Neural progenitor cell (in vitro differentiated cells): ENCODE data around the gene SLC5A4. TPM values are rescaled to one million over a fixed set of nuclear protein-coding genes. Genes with fewer than 3 reads are reported as not detected.
"Not testable (repeated sequence)": the region's sequence is repeated elsewhere in the genome, so short reads cannot be mapped to it uniquely, and the experiment has no call there.

Experiments used
- DNase-seq: peaks from one replicate; pipeline ENCODE4 v3.0.0-alpha.2; 2016; ENCODE audit warnings: low spot score
- H2AFZ ChIP-seq: fragments of 200-600 bp; sonication (generic); replicated peaks from 2 replicates; pipeline ENCODE4 v1.6.1; 2016; ENCODE audit warnings: antibody characterized with exemption
- H3F3A ChIP-seq: fragments of 200-600 bp; sonication (generic); 2 replicates; pipeline ENCODE4 v1.6.1; 2016; ENCODE audit warnings: antibody characterized with exemption, low read depth
- H3K27ac ChIP-seq: fragments of 200-600 bp; sonication (generic); 2 replicates; pipeline ENCODE4 v1.5.1; 2016; ENCODE audit warnings: mild to moderate bottlenecking
- H3K27me3 ChIP-seq: fragments of 200-600 bp; sonication (generic); 2 replicates; pipeline ENCODE4 v1.6.1; 2016; ENCODE audit warnings: mild to moderate bottlenecking, moderate library complexity
- H3K36me3 ChIP-seq: fragments of 200-600 bp; sonication (generic); 2 replicates; pipeline ENCODE4 v1.5.1; 2016
- H3K4me1 ChIP-seq: fragments of 200-600 bp; sonication (generic); 2 replicates; pipeline ENCODE4 v1.6.1; 2016; ENCODE audit warnings: mixed run types
- H3K4me2 ChIP-seq: fragments of 200-600 bp; sonication (generic); 2 replicates; pipeline ENCODE4 v1.6.1; 2016
- H3K4me3 ChIP-seq: fragments of 200-600 bp; sonication (generic); 2 replicates; pipeline ENCODE4 v1.5.1; 2016
- H3K79me2 ChIP-seq: fragments of 200-600 bp; sonication (generic); 2 replicates; pipeline ENCODE4 v1.6.1; 2016; ENCODE audit warnings: low read depth
- H3K9ac ChIP-seq: fragments of 200-600 bp; sonication (generic); 2 replicates; pipeline ENCODE4 v1.6.1; 2016
- H3K9me3 ChIP-seq: fragments of 200-600 bp; sonication (generic); 2 replicates; pipeline ENCODE4 v1.5.1; 2016; ENCODE audit warnings: low read depth
- H4K20me1 ChIP-seq: fragments of 200-600 bp; sonication (generic); 2 replicates; pipeline ENCODE4 v1.6.1; 2016; ENCODE audit warnings: low read depth
- H3K27ac Mint-ChIP-seq: 3 replicates; pipeline ENCODE4 v1.8.0; 2021; ENCODE audit warnings: mixed read lengths
- H3K27me3 Mint-ChIP-seq: 2 replicates; pipeline ENCODE4 v1.8.0; 2022; ENCODE audit warnings: low read depth, mild to moderate bottlenecking, inconsistent platforms, moderate library complexity, mixed read lengths; ENCODE audit not compliant: insufficient read depth
- H3K36me3 Mint-ChIP-seq: 3 replicates; pipeline ENCODE4 v1.8.0; 2021; ENCODE audit warnings: mixed read lengths
- H3K4me1 Mint-ChIP-seq: 3 replicates; pipeline ENCODE4 v1.8.0; 2021; ENCODE audit warnings: mixed read lengths
- H3K4me3 Mint-ChIP-seq: 3 replicates; pipeline ENCODE4 v1.8.0; 2021; ENCODE audit warnings: mild to moderate bottlenecking, moderate library complexity, mixed read lengths
- H3K9me3 Mint-ChIP-seq: 3 replicates; pipeline ENCODE4 v1.8.0; 2020; ENCODE audit warnings: mixed read lengths
- EZH2 ChIP-seq: fragments of 200-600 bp; sonication (generic); IDR thresholded peaks from 2 replicates; pipeline ENCODE4 v1.6.1; 2017; ENCODE audit warnings: antibody characterized with exemption, mild to moderate bottlenecking, moderate library complexity
- EZH2phosphoT487 ChIP-seq: fragments of 200-600 bp; sonication (generic); IDR thresholded peaks from 2 replicates; pipeline ENCODE4 v1.6.1; 2017; ENCODE audit warnings: antibody characterized with exemption
- total RNA-seq: library from RNA; depleted of rRNA; stranded (reverse); fragments of >200 nt; gene quantifications from 2 replicates; pipeline ENCODE4 v1.2.3, GENCODE V29; 2015; ENCODE audit warnings: low replicate concordance
- TF ChIP-seq, protein P1 (sequence below): fragments of 200-600 bp; sonication (generic); IDR thresholded peaks from 2 replicates; pipeline ENCODE4 v1.5.1; 2017; ENCODE audit warnings: antibody characterized with exemption, mild to moderate bottlenecking

SLC5A4 gene
- 0.06 TPM in 2 replicates for total RNA-seq

DNA sequence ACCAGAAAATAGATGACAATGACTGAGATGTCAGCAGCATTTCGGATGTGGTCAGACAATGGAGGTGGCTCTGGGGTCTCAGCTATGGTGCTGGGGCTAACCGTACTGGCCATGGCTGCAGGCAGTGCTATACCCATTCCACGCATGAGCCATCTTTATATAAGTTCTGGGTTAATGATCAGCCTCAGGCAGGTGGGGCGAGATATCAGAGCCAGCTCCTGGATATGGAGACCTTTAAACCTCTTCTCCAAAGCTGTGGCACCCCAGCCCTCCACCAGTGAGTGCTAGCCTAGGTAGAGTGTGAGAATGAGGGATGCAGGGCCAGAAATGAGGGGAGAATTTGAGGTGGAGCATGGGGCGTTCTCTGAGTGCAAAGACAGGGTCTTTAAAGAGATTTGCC lies at the start of gene SLC5A4:
Gene SLC5A4, minus strand, starts transcription at position 131 of the 400 bp plus-strand sequence. Its CDS starts 18 bp downstream, at position 113.
- Histone ChIP-seq H4K20me1 (no peaks in the 10 kb centered on the region), H3K9me3 (no peaks in the 10 kb centered on the region), H3K4me3 (no peak within 1 kb of the TSS), H2AFZ (no peak within 1 kb of the TSS), H3K27me3 (peaks cover 23% of the 10 kb centered on the region), H3K9ac (no peak within 1 kb of the TSS), H3K4me2 (no peak within 1 kb of the TSS), H3K79me2 (no peaks in the 10 kb centered on the region), H3F3A (no peaks in the 10 kb centered on the region), H3K36me3 (no peaks in the 10 kb centered on the region), H3K27ac (no peak within 1 kb of the TSS), H3K4me1 (peaks cover 3% of the 10 kb centered on the region)
- DNase-seq = no peak
- peaks cover 5% of the 10 kb centered on the region for H3K27me3 Mint-ChIP-seq
- H3K4me3 Mint-ChIP-seq = no peak within 1 kb of the TSS
- TF ChIP-seq EZH2phosphoT487 = no peak
- TF ChIP-seq, protein P1, sequence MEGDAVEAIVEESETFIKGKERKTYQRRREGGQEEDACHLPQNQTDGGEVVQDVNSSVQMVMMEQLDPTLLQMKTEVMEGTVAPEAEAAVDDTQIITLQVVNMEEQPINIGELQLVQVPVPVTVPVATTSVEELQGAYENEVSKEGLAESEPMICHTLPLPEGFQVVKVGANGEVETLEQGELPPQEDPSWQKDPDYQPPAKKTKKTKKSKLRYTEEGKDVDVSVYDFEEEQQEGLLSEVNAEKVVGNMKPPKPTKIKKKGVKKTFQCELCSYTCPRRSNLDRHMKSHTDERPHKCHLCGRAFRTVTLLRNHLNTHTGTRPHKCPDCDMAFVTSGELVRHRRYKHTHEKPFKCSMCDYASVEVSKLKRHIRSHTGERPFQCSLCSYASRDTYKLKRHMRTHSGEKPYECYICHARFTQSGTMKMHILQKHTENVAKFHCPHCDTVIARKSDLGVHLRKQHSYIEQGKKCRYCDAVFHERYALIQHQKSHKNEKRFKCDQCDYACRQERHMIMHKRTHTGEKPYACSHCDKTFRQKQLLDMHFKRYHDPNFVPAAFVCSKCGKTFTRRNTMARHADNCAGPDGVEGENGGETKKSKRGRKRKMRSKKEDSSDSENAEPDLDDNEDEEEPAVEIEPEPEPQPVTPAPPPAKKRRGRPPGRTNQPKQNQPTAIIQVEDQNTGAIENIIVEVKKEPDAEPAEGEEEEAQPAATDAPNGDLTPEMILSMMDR = no peak
- H3K36me3 Mint-ChIP-seq = no peaks in the 10 kb centered on the region
- peaks cover 3% of the 10 kb centered on the region for H3K9me3 Mint-ChIP-seq
- no peaks in the 10 kb centered on the region for H3K4me1 Mint-ChIP-seq
- no peak within 1 kb of the TSS for H3K27ac Mint-ChIP-seq

DNA sequence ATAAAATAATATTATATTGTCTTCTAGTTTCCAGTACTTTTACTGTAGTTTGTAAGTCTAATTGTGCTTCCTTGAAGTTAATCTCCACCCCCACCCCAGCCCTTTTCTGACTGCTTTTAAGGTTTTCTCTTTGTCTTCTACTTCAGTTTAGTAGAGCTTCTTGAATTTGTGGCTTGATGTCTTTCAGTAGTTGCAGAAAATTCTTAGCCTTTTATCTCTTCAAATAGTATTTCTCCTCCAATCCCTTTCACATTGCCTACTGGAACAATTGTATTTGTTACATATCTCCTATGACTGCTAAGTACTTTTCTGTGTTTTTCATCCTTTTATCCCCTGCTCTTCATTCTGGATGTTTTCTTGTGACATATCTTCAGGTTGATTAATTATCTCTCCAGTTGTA lies 38.8 kb upstream of the SLC5A4 start:
- H3K4me2 ChIP-seq, H3K4me3 Mint-ChIP-seq, H3K4me1 Mint-ChIP-seq, H4K20me1 ChIP-seq, H3K27me3 ChIP-seq, H3K4me3 ChIP-seq, H3K36me3 Mint-ChIP-seq, H2AFZ ChIP-seq, DNase-seq, H3F3A ChIP-seq, H3K4me1 ChIP-seq, H3K9me3 Mint-ChIP-seq, H3K36me3 ChIP-seq, H3K9me3 ChIP-seq, H3K9ac ChIP-seq, H3K27ac ChIP-seq, H3K79me2 ChIP-seq, H3K27me3 Mint-ChIP-seq, H3K27ac Mint-ChIP-seq: not testable (repeated sequence)

DNA sequence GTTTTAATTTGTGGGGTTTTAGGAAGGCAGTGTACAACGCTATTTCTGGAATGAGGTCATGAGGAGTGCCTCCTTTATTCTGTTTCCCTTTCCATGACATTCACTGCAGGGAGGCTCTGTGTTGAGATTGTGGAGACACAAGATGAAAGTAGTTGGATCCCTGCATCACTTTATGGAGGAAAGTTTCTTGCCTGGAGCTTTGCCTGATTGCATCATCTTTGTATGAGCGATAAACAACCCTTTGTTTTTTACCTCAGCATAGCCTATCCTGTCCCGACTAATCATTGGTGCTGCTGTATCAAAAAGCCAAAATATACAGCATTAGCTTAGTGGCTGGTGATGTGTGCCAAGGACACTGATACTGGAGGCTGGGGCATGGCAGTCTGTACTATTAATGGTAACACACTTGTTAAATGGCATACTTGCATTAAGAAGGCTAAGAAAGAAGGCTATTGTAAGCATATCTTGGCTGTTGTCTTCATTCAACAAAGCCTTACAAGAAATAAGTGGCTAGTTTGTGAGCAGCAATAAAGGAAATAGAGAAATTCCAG lies 31.2 kb upstream of the SLC5A4 start:
- Mint-ChIP-seq H3K27ac (no peak overlapping the region), H3K9me3 (peaks cover 2% of the 10 kb centered on the region), H3K36me3 (no peaks in the 10 kb centered on the region), H3K4me3 (no peak overlapping the region), H3K27me3 (peaks cover 3% of the 10 kb centered on the region), H3K4me1 (peaks cover 7% of the 10 kb centered on the region)
- Histone ChIP-seq H3K9ac (no peak overlapping the region), H4K20me1 (no peaks in the 10 kb centered on the region), H3K4me2 (no peak overlapping the region), H3K36me3 (no peaks in the 10 kb centered on the region), H3K4me1 (no peaks in the 10 kb centered on the region), H3K27me3 (no peaks in the 10 kb centered on the region), H3F3A (no peaks in the 10 kb centered on the region), H3K27ac (no peak overlapping the region), H3K9me3 (no peaks in the 10 kb centered on the region), H3K79me2 (no peaks in the 10 kb centered on the region), H3K4me3 (no peak overlapping the region), H2AFZ (no peak overlapping the region)
- no peak for DNase-seq
- TF ChIP-seq EZH2phosphoT487 (no peak), EZH2 (no peak)
- TF ChIP-seq, protein P1 = no peak

DNA sequence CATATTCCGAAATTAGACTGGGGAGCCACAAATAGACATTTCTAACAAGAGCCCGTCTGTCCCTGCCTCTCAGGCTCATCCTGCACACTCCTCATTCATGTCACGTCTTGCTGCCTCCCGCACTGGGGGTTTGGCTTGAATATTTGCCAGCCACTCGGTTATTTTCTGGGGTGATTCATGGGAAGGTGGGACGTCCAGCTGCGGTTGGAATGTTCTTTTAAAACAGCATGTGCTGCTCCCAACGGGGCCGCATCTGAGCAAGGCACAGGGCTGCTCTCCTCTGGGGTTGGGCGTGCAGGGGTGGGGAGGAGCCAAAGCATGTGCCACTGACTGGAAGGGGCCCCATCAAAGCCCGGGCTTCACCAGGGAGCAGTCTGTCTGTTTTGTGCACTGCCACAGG lies 25.9 kb upstream of the SLC5A4 start:
- no peak for TF ChIP-seq EZH2
- no peak for TF ChIP-seq EZH2phosphoT487
- TF ChIP-seq, protein P1 = no peak
- H3K36me3 Mint-ChIP-seq = peaks cover 4% of the 10 kb centered on the region

DNA sequence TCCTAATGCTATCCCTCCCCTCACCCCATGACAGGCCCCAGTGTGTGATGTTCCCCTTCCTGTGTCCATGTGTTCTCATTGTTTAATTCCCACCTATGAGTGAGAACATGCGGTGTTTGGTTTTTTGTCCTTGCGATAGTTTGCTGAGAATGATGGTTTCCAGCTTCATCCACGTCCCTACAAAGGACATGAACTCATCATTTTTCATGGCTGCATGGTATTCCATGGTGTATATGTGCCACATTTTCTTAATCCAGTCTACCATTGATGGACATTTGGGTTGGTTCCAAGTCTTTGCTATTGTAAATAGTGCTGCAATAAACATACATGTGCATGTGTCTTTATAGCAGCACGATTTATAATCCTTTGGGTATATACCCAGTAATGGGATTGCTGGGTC lies 20.2 kb upstream of the SLC5A4 start:
- not testable (repeated sequence) for H3K9me3 Mint-ChIP-seq, H3K27ac Mint-ChIP-seq, H3K4me1 Mint-ChIP-seq, H3K4me3 ChIP-seq, H3K4me2 ChIP-seq, H3K9me3 ChIP-seq, H3F3A ChIP-seq, H3K4me1 ChIP-seq, H4K20me1 ChIP-seq, H3K36me3 Mint-ChIP-seq, H3K27me3 ChIP-seq, H3K36me3 ChIP-seq, H3K9ac ChIP-seq, DNase-seq, H2AFZ ChIP-seq, H3K27me3 Mint-ChIP-seq, H3K79me2 ChIP-seq, H3K27ac ChIP-seq, H3K4me3 Mint-ChIP-seq

More for the DNA sequence above, 25.9 kb upstream of the SLC5A4 start:
- Histone ChIP-seq H3K4me1 (no peaks in the 10 kb centered on the region), H3K4me2 (no peak overlapping the region), H3F3A (no peaks in the 10 kb centered on the region), H3K4me3 (no peak overlapping the region), H3K9ac (no peak overlapping the region), H4K20me1 (no peaks in the 10 kb centered on the region), H3K79me2 (no peaks in the 10 kb centered on the region), H3K27ac (no peak overlapping the region), H2AFZ (no peak overlapping the region), H3K36me3 (no peaks in the 10 kb centered on the region), H3K9me3 (no peaks in the 10 kb centered on the region), H3K27me3 (no peaks in the 10 kb centered on the region)
- H3K4me3 Mint-ChIP-seq = no peak overlapping the region
- no peak for DNase-seq
- peaks cover 4% of the 10 kb centered on the region for H3K27me3 Mint-ChIP-seq
- H3K9me3 Mint-ChIP-seq = peaks cover 2% of the 10 kb centered on the region
- peaks cover 10% of the 10 kb centered on the region for H3K4me1 Mint-ChIP-seq
- H3K27ac Mint-ChIP-seq = peak overlapping the region; percentile 38
